Cerebellar cortex (tissue), 1 donor: ENCODE results near the gene STAP1.
"Not testable (repeated sequence)": the region's sequence is repeated elsewhere in the genome, so short reads cannot be mapped to it uniquely, and the experiment has no call there.

Experiments
- DNase-seq: peaks from one replicate; pipeline ENCODE4 v3.0.0-alpha.2; 2015; ENCODE audit warnings: low spot score

Gene STAP1

GRCh38 chr4:67624939-67625338, 66.4 kb downstream of the STAP1 start:
- DNase-seq: no peak

- DNase-seq: no peak
Measured at GRCh38 chr4:67632492-67632891, 74.0 kb downstream of the STAP1 start.

DNA sequence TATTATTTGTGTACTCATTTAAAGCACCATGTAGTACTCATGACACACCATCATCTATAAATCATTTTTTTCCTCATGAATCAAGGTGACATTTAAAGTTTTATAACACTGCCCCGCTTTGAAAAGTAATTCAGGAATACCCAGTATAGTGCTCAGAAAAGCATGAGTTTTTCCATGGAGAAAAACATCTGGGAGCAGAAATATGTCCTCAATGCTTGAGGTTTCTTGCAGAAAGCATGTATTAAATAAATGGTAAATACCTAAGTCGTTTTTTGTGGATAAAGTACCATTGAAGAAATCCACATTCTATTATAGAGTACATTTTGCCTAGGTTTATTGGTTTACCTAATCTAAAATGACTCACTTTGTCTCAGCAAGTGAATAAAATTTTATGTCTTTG, 76.2 kb downstream of the STAP1 start:
- DNase-seq: no peak

DNA sequence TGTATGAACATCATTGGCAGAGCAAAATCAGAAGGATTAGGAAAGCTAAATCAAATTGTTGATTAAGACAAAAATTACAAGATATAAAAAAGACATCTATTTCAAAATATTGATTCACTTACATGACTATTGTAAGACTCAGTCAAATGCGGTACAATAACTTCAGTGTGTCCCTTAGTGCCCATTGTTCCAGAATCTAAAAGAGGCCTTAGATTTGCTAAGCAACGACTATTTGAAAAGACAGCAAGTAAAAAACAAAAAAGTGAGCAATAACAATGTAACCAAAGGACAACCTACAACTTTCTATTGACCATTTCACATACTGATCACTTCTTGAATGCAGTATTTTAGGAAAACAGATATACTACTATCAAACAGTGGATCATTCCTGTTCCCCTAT, 76.8 kb downstream of the STAP1 start:
- no peak for DNase-seq

DNA sequence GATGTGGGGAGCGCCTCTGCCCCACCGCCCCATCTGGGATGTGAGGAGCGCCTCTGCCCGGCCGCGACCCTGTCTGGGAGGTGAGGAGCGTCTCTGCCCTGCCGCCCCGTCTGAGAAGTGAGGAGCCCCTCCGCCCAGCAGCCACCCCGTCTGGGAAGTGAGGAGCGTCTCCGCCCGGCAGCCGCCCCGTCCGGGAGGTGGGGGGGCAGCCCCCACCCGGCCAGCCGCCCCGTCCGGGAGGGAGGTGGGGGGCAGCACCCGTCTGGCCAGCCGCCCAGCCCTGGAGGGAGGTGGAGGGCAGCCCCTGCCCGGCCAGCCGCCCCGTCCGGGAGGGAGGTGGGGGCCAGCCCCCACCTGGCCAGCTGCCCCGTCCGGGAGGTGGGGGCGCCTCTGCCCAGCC, 78.5 kb downstream of the STAP1 start:
- not testable (repeated sequence) for DNase-seq

GRCh38 chr4:67638136-67638535, 79.6 kb downstream of the STAP1 start:
- no peak for DNase-seq

- no peak for DNase-seq
Measured at GRCh38 chr4:67651536-67651935, 93.0 kb downstream of the STAP1 start.
